DMS53 (cell line): ENCODE results near the gene KIAA2012.

ENCODE experiments used
- DNase-seq: peaks from one replicate; lab custom pipeline; 2025; lab: John Stamatoyannopoulos, UW

Gene KIAA2012

GRCh38 chr2:202149936-202150335, 76.9 kb downstream of the KIAA2012 start:
- no peak for DNase-seq

GRCh38 chr2:202152104-202152715, 79.2 kb downstream of the KIAA2012 start:
- no peak for DNase-seq

GRCh38 chr2:202154613-202155012, 81.6 kb downstream of the KIAA2012 start:
- no peak for DNase-seq

DNA sequence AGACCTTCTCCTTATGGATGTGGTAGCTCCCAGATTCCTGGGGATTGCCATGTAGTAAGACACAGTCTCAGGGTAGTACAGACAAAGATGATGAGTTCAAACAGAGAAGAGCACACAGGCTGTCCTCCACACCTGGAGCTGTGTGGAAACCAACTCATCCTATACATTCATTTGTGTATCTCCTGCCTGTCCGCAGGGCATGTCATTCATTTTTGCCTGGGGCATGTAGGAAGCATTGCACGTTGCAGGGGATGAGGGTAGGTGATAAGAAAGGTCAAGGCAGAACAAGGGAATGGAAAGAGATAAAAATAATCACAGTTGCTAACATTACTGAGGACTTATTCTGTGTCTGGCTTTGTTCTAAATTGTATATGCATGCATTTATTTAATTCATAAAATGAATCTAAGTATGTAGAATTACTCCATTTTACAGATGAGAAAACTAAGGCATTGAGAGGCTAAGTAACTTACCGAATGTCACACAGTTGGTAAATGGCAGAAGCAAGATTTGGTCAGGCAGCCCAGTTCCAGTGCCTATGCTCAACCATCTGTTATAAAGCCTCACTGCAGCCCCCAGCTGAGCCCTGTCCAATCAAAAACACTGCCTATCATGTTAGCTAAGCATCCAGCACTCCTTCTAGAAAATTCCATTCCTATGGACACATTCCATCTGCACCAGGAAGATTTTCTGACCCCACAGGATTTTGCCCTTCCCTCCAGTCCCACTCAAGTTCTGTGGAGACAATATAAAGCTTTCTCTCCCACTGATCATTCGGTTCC, 84.3 kb downstream of the KIAA2012 start:
- no peak for DNase-seq

DNA sequence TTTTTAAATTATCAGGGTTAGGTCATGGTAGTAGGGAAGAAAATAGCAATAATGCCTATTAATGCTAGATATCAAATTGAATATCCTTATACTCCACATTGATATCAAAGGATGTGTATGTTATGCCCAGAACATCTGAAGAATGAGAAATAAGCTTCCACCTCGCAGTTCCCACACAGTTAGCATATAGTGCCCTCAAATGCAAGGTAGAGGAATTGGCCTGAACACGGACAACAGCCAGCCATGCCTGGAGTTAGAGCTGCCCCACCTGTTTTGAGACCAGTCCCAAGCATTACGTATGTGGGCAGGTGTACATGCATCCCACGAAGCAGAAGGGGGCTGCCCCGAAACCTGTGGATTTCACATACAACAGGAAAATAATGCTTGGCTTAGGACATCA, 85.7 kb downstream of the KIAA2012 start:
- DNase-seq = peak; percentile 15

- DNase-seq = no peak
Measured at GRCh38 chr2:202161151-202161835, 88.2 kb downstream of the KIAA2012 start.

DNA sequence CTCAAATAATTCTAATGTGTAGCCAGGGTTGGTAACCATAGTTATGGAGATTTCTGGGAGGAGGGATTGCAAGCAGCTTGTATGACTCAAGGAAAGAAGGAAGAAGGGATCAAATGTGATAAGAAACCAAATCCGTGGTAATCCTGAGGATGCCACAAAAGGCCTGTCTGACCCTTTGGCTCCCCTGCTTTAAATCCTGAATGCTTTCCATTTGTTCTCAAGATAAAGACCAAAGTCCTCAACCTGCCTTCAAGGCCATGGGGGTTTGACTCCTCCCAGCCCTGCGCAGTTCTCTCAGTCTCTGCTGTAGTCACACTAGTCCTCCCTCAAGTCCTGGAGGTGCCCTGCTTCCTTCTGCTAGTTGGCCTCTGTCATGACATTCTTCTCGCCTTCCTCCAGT, 91.4 kb downstream of the KIAA2012 start:
- DNase-seq = no peak

- no peak for DNase-seq
Measured at GRCh38 chr2:202165208-202165607, 92.2 kb downstream of the KIAA2012 start.

GRCh38 chr2:202165945-202166344, 92.9 kb downstream of the KIAA2012 start:
- no peak for DNase-seq

- no peak for DNase-seq
Measured at GRCh38 chr2:202169131-202169530, 96.1 kb downstream of the KIAA2012 start.

GRCh38 chr2:202169832-202170424, 96.9 kb downstream of the KIAA2012 start:
- DNase-seq = no peak

DNA sequence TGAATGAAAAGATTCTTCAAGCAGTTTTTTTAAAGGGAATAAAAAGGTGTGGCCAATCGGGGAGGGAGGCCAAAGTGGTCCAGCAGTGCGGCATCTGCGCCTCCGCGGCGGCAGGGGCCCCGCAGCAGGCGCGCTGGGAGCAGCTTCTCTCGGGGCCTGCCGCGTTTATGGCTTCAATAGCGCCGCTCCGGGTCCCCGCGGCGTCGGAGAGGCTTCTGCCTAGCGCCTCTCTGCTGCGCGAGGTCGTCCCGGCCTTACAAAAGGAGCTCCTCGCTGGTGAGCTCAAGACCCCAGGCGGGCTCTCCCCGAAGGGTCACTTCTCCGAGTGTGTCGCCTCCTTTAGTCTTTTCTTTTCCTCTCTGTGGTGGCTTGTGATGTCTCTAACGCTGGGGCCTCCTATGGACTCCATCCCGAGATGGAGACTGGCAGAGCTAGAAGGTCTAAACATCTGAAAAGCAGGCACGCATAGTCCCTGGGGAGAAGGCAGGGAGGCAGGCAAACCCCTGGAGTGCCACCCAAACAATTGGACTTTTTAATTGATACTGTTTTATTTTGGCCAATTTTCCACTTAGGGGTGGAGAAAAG, 98.3 kb downstream of the KIAA2012 start:
- DNase-seq = no peak

DNA sequence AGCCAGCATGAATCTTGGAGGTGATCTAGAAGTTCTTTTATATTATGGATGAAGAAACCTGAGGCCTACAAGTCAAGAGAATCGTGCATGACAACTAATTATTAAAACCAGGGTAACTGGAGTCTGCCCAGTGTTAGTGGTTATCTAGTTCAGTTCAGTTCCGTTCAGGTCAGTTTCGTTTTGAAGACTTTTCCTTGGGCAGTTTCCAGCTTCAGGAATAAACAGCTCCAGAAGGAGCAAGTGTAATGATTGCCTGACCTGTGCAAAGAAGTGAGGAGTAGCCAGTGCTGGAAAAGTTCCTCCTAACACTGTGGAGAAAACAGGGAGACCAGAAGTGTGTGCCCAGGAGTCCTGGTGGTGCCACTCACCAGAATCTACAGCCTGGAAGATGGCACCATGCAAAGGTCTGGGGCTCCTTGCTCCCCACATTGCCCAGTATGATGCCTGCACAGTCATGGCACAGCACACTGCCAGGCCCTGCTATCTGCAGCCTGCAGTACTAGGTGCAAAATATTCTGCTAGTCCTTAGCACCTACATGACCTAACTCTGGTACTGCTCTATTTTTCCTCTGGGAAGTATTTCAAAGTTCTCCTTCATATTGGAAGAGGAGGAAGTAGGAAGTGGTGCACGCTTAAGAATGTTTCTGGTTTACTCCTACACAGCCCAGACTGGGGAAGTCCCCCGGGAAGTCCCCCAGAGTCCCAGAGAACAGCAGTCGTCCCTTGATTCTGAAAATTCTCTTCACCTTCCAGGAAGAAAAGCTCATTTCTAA, 99.6 kb downstream of the KIAA2012 start:
- no peak for DNase-seq

DNA sequence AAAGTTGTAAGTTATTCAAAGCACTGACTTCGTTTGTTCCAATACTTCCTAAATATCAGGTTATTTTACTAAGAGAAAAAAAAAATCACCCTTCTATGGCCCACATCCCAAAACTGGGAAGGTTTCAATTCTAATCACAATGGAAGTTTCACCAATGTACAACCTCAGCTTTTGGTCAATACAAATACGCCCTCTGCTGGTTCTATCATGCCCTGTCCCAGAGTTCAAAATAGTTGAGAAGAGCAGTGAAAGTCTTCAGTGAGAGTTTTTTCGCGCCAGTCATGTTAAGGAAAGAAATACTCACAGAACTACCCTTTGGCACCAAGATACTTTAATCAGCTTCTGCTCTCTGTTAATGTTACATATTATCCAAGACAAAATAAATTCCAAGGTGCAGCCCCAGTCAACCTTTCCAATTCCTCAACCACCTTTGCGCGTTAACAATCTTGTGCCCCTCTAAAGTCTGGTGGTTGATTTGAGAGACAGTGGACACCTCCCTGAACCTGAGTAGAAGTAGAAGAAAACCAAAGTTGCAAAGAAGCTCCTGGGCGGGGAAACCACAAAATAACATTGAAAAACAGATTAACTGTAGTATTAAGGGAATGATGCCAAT, 105.4 kb downstream of the KIAA2012 start:
- peak; percentile 78 for DNase-seq

DNA sequence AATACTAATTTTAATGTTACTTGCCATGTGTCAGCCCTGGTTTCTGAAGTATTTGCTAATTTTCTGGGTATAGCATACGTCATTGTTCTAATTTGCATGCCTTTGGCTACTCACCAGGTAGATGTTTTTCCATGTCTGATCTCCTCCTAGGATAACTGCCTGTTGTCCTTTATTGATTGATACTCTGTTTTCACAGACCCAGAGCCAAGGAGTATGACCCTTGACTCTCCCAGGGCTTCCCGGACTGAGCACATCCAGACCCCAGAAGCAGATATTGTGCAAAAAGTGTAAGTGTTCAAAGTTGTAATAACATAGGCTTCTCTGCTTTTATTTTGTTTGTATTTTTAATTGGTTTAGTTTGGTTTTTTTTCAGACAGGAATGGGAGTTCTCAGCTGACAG, 111.5 kb downstream of the KIAA2012 start:
- no peak for DNase-seq

GRCh38 chr2:202185156-202185555, 112.1 kb downstream of the KIAA2012 start:
- DNase-seq = no peak

GRCh38 chr2:202186641-202187202, 113.7 kb downstream of the KIAA2012 start:
- DNase-seq = no peak

- DNase-seq = no peak
Measured at GRCh38 chr2:202187570-202187969, 114.5 kb downstream of the KIAA2012 start.

- no peak for DNase-seq
Measured at GRCh38 chr2:202193305-202193704, 120.2 kb downstream of the KIAA2012 start.

GRCh38 chr2:202193881-202194353, 120.9 kb downstream of the KIAA2012 start:
- no peak for DNase-seq

GRCh38 chr2:202194418-202194817, 121.4 kb downstream of the KIAA2012 start:
- no peak for DNase-seq
